ENCODE measurements around the gene S100A2. TPM values are rescaled to one million over a fixed set of nuclear protein-coding genes. Genes with fewer than 3 reads are reported as not detected.

Gene S100A2
- polyA plus RNA-seq, 2 of the 4 experiments (the other 2 are of a cell fraction): 5.1 to 15.9 TPM

- DNase-seq (ENCODE audit: low read depth in 1 of 2, low spot score in 1 of 2): peak; percentile 78 to 86
- TF ChIP-seq BHLHE40 (IDR thresholded peaks at IDR 0.05; ENCODE audit: low read depth, low read length) (no peak), KDM1A (IDR thresholded peaks at IDR 0.05; ENCODE audit: low read depth) (no peak), RFX5 (IDR thresholded peaks at IDR 0.05) (no peak), HEYL (CRISPR knock-in tag; IDR thresholded peaks at IDR 0.05) (no peak), CTCF (IDR thresholded peaks at IDR 0.05) (peak; percentile 92), EHMT2 (IDR thresholded peaks at IDR 0.05; ENCODE audit: low read depth) (no peak), NPAS2 (CRISPR knock-in tag; IDR thresholded peaks at IDR 0.05; ENCODE audit: borderline replicate concordance) (no peak), EP300 (IDR thresholded peaks at IDR 0.05) (no peak), PHF8 (IDR thresholded peaks at IDR 0.05; ENCODE audit: borderline replicate concordance, low read depth) (no peak), FOSL2 (IDR thresholded peaks at IDR 0.05) (no peak), FOSL2 (CRISPR knock-in tag; IDR thresholded peaks at IDR 0.05) (no peak), HMGXB4 (CRISPR knock-in tag; IDR thresholded peaks at IDR 0.05; ENCODE audit: borderline replicate concordance) (no peak), ZC3H11A (IDR thresholded peaks at IDR 0.05) (no peak), MYC (IDR thresholded peaks at IDR 0.05; ENCODE audit: borderline replicate concordance, low read length) (no peak), ATOH8 (CRISPR knock-in tag; IDR thresholded peaks at IDR 0.05; ENCODE audit: low read depth) (no peak), TP53 (CRISPR knock-in tag; IDR thresholded peaks at IDR 0.05) (no peak), SMC3 (IDR thresholded peaks at IDR 0.05) (peak; percentile 87), RAD21 (conservative IDR thresholded peaks at IDR 0.05 in 1 of 2, IDR thresholded peaks at IDR 0.05 in 1 of 2) (peak; percentile 95 to 99), GATA3 (IDR thresholded peaks at IDR 0.05; ENCODE audit: borderline replicate concordance) (no peak), NFE2L2 (conservative IDR thresholded peaks at IDR 0.05; ENCODE audit: low read length) (no peak), USF2 (IDR thresholded peaks at IDR 0.05) (no peak), HES2 (IDR thresholded peaks at IDR 0.05) (no peak), CHD2 (IDR thresholded peaks at IDR 0.05; ENCODE audit: low read length, partially characterized antibody) (no peak), TFCP2L1 (CRISPR knock-in tag; IDR thresholded peaks at IDR 0.05) (no peak), FOXS1 (CRISPR knock-in tag; IDR thresholded peaks at IDR 0.05) (no peak)
- TF ChIP-seq, protein P1, sequence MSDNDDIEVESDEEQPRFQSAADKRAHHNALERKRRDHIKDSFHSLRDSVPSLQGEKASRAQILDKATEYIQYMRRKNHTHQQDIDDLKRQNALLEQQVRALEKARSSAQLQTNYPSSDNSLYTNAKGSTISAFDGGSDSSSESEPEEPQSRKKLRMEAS (IDR thresholded peaks at IDR 0.05): peak; percentile 51
- H3K4me1 ChIP-seq: peaks cover 27% of the 10 kb centered on the region
- H3K9me3 ChIP-seq: no peaks in the 10 kb centered on the region
- H3K4me3 ChIP-seq: no peak overlapping the region
- H3K4me2 ChIP-seq: 0 out of 3 replicates have a peak overlapping the region, but pooled peaks have one; percentile 27
- POLR2A ChIA-PET: interaction anchor here (0.5 to 3.4 kb wide), 9 partner anchors 37 to 99 kb away, joined by 3 to 24 read pairs (median 7); partner anchors contain the start of genes CHTOP, S100A13, S100A16 and S100A6
- 2% methylated on average over 3 of the region's 3 CpGs for WGBS (ENCODE audit: missing lambda C conversion rate)
- no peak for FAIRE-seq
- peak; percentile 78 to 84 for ATAC-seq
- peak overlapping the region in 1 of 2 experiments; percentile 39; a peak in 1 of 6 replicates for H3K27ac ChIP-seq
- CTCF ChIA-PET: interaction anchor here (0.6 to 7.5 kb wide), 56 partner anchors 9 to 1592 kb away, joined by 3 to 471 read pairs (median 6); partner anchors contain the start of genes CHTOP, NPR1, PGLYRP4 and RAB13
Observed at GRCh38 chr1:153572569-153573015, 6.9 kb upstream of the S100A2 start.

Data from A549 (cell line).